HG03342 (cell line): Measurements from ENCODE around the gene TMEM30B.

Experiments
- ATAC-seq: cut with Tn5 transposase; IDR thresholded peaks from one replicate; pipeline ENCODE4 v1.9.1; 2021; ENCODE audit warnings: mild to moderate bottlenecking, moderate library complexity; ENCODE audit not compliant: unreplicated experiment

Gene TMEM30B

GRCh38 chr14:61238611-61239245, 42.4 kb downstream of the TMEM30B start:
- no peak for ATAC-seq

- ATAC-seq: no peak
Observed at GRCh38 chr14:61234215-61234916, 46.8 kb downstream of the TMEM30B start.

- no peak for ATAC-seq
Observed at GRCh38 chr14:61233436-61233956, 47.6 kb downstream of the TMEM30B start.

- no peak for ATAC-seq
Observed at GRCh38 chr14:61231810-61232209, 49.3 kb downstream of the TMEM30B start.

GRCh38 chr14:61229981-61230380, 51.2 kb downstream of the TMEM30B start:
- no peak for ATAC-seq

- no peak for ATAC-seq
Observed at GRCh38 chr14:61229475-61229888, 51.7 kb downstream of the TMEM30B start.

- no peak for ATAC-seq
Observed at GRCh38 chr14:61227884-61228591, 53.1 kb downstream of the TMEM30B start.
